Activated CD4-positive, CD25-positive, alpha-beta regulatory T cell treated with anti-CD3 and anti-CD28 coated beads, Interleukin-2, amount 50 U/mL, for 24 hours (primary cell): Measurements from ENCODE around the gene VIM.

Experiments used
- ATAC-seq, 2 donors: fragments of 150-1000 bp; cut with Tn5 transposase; one replicate each; pipeline ENCODE4 v1.10.0; 2021; ENCODE audit warnings: mild to moderate bottlenecking in 1 of 2, moderate library complexity in 1 of 2

Gene VIM

GRCh38 chr10:17228091-17229015 lies at the start of gene VIM:
TSS of gene VIM (plus strand) at chr10:17228241. CDS start at chr10:17229423, 1,182 bp downstream.
- peak; percentile 56 to 58 for ATAC-seq

DNA sequence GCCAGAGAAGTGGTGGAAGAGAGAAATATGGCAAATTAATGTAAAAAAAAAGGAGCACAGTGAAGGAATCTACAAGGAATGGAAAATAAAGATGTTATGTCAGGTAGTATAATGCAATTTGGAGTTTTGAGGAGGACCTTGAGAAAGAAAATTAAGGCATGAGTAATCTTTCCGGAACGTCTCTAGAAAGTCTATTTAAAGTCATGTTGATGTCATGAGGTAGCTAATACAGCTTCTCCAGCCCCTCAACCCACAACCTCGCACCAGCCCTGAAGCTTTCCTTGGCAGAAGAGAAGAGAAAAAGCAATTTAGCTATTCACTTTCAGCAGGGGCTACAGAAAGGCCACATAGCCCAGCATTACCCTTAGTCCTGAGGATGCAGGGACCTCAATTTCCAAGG lies 49.0 kb upstream of the VIM start:
- ATAC-seq, result no peak

- ATAC-seq, result no peak
These were observed 46.9 kb upstream of the VIM start for GRCh38 chr10:17181110-17181509.

DNA sequence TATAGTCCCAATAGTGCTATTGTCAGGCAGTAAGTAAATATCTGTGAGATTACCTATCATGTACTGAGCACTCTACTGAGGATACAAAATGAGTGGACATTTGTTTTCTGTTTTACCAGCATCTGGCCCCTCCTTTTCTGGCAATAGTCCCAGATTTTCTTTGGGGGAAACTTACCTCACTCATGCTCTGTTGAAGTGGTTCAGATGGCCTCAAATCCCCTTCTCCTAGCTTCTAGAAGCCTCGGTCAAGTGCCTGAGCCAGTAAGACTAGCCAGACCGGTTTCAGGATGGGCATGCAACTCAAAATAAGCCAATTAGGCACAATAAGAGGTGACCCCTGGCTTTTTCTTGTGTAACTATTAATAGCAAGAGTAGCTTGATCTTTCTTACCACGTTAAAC lies 46.3 kb upstream of the VIM start:
- no peak for ATAC-seq

DNA sequence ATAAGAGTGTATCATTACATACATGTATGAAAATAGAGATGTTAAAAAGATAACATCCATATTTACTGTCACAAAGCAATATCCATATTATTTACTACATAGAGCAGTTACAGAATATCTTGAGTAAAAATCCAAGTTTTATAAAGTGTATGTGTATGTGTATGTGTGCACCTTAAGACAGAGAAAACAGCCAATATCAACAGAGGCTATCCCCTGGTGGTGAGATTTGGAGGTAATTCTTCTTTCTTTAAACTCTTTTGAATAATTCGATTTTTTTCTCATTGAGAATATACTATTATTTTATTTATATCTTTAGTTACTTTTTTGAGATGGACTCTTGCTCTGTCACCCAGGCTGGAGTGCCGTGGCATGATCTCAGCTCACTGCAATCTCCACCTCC lies 44.9 kb upstream of the VIM start:
- ATAC-seq, result no peak

DNA sequence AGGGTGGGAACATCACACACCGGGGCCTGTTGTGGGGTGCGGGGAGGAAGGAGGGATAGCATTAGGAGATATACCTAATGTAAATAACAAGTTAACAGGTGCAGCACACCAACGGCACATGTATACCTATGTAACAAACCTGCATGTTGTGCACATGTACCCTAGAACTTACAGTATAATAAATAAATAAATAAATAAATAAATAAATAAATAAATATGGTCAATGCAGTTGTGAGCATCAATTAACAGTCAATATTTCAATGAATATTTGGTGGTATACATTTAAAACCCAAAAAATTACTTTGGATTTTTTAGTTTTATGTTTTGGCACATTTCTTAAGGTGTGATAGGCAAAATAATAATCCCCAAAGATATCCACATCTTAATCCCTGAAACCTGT lies 42.2 kb upstream of the VIM start:
- no peak for ATAC-seq

DNA sequence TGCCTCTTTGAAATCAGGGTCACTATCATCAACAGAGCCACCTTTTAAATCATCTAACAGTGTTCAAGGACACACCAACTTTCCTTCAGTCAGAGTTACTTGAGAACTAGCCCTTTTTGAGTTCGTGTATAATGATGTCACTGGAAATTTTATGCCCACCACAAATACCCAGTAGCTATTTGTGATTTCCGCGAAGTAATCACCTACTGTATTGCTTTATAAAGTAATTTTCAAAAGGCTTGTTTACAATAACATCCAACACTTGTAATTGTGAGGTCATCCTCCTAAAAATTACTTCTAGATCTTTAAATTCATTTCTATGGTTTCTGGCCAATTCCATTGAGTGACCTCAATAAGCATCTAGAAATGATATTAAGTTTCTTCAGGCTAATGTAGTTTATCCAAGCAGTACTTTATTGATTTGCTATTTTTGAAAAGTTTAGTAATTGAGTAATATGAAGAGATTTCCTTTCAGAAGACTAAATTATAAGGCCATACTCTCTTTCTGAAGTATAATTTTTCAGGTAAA lies 39.3 kb upstream of the VIM start:
- ATAC-seq, result no peak

DNA sequence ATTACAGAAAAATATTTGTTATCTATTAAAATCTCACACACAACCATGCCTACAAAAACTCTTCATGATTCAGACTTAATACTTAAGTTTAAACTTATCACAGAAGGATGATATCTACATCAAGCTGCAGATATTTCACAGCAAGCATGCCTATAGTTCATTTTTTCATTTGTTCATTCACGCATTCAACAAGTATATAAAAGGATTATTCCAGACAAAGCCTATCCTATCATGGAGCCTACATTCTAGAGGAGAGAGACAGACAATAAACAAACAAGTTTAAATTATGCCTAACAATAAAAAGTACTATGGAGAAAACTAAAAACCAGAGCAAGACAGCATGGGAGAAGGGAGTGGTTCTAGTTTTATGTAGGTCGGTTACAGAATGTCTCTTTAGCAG lies 37.4 kb upstream of the VIM start:
- no peak for ATAC-seq

DNA sequence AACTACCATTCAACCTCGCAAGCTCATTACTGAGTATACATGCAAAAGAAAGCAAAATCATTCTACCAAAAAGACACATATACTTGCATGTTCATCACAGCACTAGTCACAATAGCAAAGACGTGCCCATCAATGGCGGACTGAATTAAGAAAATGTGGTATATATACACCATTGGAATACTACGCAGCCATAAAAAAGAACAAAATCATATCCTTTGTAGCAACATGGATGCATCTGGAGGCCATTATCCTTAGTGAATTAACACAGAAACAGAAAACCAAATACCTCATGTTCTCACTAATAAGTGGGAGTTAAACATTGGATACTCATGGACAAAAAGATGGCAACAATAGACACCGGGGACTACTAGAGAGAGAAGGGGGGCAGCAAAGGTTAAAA lies 33.0 kb upstream of the VIM start:
- ATAC-seq, result no peak

DNA sequence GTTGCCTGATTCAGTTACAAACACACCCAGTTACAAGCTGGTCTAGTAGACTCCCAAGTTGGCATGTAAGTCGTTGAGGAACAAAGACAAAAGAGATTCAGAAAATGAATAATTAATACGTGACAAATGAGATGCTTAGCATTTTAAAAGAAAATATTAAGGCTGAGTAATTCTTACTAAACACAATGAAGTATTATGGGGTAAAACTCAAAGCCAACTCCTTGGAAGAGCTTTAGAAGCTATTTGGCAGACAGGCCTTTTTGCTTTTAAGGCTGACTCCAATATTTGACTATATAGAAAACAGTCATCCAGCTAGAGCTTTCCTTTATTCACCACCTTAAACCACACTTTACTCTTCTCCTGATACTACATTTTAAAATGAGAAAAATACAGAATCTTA lies 32.0 kb upstream of the VIM start:
- no peak for ATAC-seq

- ATAC-seq, result no peak
These were observed 31.5 kb upstream of the VIM start for GRCh38 chr10:17196573-17196972.

- no peak for ATAC-seq
These were observed 28.7 kb upstream of the VIM start for GRCh38 chr10:17199351-17199804.

DNA sequence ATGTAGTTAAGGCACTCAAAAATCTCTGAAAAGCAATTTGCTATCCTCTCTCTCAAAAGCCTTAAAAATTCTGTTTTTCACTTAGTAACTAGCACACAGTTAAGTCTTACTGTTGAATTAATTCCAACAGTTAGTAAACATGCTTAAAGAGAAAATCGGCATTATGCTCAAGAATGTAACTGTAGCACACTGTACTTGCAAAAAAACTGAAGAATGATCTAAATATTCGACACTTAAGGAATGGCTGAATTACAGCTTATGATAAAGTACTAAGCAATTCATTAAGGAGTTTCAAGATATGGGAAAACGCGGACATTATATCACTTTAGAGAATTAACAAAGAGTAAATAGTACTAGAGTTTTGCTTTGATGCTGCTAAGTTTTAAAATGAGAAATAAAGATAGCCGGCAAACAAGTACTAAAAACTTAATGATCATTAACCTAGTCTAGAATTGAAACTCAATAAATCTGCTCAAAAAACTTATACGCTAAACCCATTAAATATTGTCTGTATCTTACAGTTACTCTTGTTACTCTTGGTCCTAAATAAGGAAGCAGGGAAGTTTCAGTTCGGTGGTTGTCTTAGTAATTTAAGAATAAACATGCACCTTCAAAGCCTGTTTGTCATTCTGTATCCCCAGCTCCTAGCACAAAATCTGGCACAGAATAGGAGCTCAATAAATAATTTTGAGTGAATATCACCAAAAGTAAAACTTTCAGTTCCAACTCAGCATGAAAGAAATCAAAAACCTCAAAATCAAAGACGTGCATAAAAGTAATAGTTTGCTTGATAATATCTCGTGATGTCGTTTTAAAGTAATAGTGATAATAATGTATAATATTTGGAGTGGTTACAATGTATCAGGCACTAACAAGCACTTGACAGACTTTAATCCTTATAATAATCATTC lies 27.8 kb upstream of the VIM start:
- ATAC-seq, result no peak

DNA sequence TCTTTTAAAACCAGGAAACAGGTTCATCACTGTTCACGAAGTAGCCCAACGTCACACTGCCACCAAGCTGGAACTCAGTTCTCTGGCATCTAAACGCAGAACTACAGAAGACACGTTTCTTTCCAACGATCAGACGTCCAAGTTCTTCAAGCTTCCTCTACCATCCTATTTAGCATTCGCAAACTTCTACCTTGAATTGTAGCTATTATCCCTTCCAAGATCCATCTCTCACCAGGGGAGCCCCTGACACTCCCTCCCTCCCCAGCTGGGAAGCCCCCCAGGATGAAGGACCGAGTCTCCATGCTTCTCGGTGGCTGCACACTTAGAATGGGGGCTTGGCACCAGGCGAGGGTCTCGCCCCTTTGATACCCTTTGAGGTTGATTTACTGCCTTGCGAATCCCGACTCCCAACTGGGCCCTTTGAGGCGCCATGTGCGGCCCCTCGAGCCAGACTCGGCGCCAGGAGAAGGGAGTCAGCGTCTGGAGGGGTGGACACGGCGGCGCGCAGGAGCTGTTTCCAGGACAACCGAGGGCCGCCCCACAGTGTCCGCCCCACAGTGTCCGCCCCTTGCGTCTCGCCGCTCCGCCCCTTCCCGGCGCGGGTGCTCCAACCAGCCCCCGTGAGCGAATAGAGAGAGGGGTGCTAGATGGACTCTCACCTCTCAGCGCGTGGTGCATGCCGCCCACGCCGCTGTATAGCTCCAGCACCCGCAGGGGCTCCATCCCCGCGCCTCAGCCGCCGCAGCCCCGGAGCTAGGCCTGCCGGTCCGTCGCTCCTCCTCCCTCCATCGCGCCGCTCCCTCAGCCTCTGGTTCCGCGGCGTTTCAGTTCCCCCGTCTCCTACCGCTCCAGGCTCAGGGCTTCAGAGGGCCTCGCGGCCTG lies 26.9 kb upstream of the VIM start, which contains the start of gene TRDMT1:
Gene TRDMT1 (minus strand): TSS at position 761 of the 882 bp plus-strand sequence. CDS start 38 bp downstream, at position 723.
- peak; percentile 93 for ATAC-seq

DNA sequence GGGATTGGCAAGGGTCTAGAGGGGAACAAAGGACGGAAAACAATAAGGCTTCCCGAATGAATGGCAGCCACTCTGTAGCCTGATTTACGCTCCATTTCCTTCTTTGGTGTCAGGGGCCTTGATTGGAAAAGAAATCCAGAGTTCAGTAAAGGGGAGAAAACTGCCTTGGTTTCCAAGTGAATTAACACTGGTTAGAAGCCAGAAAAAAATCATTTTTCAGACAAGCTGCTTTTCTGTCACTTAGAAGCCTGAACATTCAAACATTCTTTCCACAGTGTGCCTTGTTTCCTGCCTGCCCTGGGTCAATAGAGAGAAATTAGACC lies 26.3 kb upstream of the VIM start:
- ATAC-seq, result no peak

GRCh38 chr10:17202506-17202905 lies 25.5 kb upstream of the VIM start:
- ATAC-seq, result no peak

DNA sequence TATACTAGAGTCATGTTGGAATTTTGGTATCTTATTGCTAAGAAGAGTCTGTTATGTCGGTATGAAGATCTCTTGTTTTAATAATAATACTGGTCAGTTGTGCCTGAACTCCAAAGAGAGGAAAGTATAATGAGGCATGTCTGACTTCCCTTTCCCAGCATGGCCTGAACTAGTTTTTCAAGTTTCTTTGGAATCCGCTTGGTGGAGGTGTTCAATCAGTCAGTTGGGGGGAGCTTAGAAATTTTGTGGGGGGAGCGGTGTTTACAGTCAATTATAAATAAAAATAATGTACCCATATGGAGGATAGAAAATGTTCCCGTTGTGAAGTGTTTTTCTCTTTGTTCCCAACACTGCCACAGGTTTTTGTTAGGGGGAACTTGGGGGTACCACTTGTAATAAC lies 25.0 kb upstream of the VIM start:
- no peak for ATAC-seq

GRCh38 chr10:17203416-17203815 lies 24.6 kb upstream of the VIM start:
- ATAC-seq, result no peak

GRCh38 chr10:17206210-17206709 lies 21.8 kb upstream of the VIM start:
- ATAC-seq, result peak; percentile 87 to 88

DNA sequence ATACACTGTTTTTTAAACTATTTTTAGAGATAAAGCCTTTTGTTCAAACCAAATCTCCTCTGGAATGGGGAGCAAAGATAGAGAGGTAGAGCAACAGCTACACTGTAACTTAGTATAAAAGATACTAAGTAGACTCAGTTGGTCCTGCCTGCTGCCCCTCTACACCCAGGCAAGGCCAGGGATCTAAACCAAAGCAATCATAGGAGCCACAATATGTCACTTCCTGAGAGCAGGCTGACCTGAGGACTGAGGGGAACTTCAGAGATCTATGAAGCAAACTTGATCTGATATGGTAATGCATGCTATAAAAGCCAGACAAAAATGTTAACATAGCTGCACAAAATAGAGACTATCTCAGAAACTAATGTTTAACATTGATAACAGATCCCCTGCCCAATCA lies 19.6 kb upstream of the VIM start:
- ATAC-seq, result no peak

DNA sequence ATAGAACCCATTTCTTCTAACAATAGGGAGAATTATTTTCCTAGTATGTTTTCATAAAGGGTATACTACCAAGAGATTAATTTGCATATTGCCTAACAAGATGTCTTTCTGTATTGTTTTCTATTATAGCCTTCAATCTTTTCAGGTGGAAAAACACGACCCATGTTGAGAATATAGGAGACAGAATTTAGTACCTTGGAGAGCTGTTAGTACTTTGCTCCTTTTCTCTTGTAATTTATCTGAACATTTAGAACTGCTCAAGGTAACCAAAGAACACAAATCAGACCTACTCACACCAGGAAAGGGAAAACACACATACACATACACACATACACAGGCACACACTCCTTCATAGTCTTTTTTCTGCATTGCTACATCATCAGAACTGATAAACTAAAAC lies 18.7 kb upstream of the VIM start:
- ATAC-seq, result no peak

GRCh38 chr10:17209881-17210280 lies 18.2 kb upstream of the VIM start:
- no peak for ATAC-seq
